GM19025 (cell line): ENCODE measurements around the gene GSPT1.
"Not testable (repeated sequence)": the region's sequence is repeated elsewhere in the genome, so short reads cannot be mapped to it uniquely, and the experiment has no call there.

Experiments
- ATAC-seq: cut with Tn5 transposase; IDR thresholded peaks from one replicate; pipeline ENCODE4 v1.9.1; 2021; ENCODE audit warnings: mild to moderate bottlenecking, low read depth, moderate library complexity; ENCODE audit not compliant: unreplicated experiment

GSPT1 gene

DNA sequence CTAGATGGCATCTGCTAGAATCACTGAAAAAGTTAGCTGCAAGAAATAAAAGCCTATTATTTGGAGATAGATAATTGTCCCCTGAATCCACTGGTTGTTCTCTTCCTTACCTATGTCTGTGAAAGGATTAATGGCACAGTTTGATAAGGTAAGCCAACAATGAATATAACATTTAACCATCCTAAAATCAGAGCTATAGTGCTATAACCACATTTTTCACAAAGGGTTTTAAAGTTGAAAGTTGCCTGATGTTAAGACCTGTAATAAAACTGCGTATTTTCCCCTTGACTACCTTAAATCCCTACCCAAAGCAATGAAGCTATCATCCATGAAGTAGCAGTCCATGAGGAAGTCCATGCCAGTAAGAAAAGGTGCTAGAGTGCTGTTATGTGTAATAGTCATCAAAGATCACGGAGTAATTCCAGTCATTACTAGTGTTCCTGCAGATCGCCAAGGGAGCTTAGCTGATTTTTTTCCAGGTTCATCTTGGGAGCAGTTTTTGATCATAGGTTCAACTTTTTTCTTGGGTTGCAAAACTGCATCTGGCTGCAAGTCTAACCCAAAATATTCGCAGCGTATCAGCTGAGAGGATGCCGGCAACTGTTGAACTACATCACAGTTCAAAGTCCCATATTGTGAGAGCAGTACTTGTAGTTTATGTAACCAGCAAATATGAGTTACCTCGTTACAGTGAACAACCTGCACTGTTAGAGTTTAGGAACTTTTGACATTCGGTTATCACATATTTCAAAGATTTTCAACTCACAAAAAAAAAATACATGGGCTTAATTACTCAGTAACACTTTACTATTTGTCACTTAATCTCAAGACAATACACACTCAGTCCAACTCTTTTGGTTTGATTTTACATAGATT lies 46.2 kb downstream of the GSPT1 start:
- ATAC-seq = no peak

DNA sequence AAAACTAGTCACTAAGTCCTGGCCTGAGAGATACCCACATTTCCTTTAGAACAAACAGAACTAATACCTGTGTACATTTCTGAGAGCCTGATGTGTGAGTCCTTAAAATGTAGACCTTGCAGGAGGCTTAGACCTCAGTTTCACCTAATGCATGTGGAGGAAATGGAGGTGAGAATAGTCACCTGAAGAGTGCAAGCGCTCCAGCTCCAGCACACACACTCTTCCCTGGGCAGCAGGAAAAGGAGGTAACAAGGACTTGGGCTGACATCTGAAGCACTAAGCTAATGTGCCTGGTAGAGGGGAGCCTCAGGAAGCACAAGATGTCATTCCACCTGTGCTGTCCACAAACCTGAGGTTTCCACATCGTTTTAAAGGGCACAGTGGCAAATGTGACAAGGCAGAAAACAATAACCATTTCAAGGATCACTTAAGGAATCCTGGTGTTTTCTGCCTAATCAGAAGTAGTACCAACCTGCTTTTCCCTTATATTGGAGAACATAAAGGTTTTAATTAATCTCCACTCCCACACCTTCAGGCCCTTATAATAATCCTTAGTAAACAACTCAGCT lies 47.3 kb downstream of the GSPT1 start:
- ATAC-seq = no peak

DNA sequence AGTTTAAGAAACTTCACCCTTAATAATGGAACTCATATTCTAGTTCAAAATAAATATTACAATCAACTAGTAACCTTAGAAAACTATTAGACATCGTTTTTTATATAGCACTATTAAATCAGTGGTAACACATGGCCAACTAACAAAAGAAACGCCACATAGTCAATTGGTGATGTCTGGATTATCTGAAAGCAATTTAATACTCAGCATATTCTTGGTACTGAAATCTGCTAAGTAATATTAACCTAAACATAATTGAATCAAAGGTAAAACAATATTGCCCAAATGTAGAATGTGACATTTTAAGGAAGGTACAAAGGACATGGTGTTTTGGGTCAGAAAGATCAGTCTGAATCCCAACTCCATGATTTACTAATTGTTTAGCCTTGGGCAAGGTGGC lies 53.3 kb downstream of the GSPT1 start:
- ATAC-seq = no peak

DNA sequence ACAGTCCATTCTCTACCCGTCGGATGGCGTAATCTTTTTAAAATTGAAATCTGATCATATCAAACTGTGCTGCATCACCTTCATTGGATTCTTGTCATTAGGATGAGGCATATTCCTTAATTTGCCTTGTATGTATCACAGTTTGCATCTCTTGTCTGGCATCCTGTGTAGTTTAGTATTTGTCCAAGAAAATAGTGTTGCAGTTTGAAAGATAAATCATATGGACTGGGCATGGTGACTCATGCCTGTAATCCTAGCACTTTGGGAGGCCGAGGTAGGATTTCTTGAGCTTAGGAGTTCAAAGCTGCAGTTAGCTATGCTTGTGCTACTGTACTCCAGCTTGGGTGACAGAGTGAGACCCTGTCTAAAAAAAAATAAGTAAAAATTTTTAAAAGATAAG lies 58.6 kb downstream of the GSPT1 start:
- no peak for ATAC-seq

DNA sequence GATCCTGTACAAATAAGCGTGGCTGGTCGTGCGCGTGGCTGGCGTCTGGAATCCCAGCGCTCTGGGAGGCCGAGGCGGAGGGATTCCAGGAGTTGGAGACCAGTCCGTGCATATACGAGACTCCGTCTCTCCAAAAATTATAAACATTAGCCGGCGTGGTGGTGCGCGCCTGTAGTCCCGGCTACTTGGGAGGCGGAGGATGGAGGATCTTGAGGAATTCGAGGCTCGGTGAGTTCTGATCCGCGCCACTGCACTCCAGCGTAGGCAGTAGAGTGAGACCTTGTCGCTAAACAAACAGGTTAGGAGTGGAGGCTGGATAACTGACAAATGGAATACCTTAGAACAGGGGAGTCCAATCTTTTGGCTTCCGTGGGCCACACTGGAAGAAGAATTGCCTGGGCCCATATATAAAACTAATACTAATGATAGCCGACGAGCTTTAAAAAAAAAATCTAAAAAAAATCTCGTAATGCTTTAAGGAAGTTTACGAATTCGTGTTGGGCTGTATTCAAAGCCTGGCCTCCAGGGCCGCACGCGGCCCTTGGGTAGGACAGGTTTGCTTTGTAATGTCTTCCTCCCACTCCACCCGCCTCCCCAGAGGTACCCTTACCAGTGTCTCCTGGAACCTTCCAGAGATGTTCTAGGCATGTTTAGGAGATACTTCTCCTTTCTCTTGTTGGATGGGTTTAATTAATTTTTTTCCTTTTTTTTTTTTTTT lies 63.5 kb downstream of the GSPT1 start:
- no peak for ATAC-seq

DNA sequence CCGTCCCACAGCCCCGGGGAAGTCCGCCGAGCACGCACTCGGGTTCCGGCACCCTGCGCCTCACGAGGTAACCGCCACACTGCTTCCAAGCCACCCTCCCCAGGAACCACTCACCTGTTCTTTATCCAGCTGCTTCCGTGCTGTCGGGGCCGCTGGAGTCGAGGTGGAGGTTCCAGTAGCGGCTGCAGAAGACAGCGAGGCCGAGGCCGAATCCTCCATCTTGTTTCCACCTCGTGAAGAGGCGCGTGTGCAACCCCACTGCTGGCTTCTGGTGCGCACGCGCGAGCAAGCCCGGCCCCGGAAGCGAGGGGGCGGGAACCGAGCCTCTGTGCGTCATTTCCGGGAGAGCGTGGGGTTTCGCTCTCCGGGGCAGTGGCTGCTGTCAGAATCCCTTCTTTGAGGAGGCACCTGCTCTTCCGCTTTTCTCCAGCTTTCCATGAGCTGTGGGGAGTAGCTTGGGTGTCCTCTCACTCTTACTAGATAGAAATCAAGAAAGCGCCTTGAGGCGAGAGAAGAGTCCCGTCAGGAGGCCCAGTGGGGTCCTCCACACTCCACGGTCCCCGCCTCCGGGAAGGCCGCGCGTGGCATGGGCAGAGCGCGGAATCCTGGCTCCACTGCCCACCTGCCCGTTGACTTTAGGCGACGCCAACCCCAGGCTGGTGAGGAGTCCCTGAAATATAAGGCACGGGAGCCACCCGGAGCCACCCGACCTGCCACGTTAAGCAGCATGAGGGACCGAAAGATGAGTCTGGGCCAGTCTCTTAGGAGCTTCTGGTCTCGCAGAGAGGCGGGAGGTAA lies 64.3 kb downstream of the GSPT1 start, which contains the start of gene RSL1D1:
RSL1D1 (minus strand) TSS at position 249 of the 798 bp plus-strand sequence; CDS start at position 219, 30 bp downstream.
- peak; percentile 81 for ATAC-seq

DNA sequence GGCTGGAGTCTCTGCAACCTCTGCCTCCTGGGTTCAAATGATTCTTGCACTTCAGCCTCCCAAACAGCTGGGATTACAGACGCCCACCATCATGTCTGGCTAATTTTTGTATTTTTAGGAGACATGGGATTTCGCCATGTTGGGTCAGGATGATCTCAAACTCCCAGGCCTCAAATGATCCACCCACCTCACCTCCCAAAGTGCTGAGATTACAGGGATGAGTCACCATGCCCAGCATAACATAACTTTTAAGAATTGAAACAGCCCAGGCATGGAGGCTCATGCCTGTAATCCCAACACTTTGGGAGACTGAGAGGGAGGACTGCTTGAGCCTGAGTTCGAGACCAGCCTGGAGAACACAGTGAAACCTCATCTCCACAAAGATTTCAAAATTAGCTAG lies 66.9 kb downstream of the GSPT1 start:
- no peak for ATAC-seq

DNA sequence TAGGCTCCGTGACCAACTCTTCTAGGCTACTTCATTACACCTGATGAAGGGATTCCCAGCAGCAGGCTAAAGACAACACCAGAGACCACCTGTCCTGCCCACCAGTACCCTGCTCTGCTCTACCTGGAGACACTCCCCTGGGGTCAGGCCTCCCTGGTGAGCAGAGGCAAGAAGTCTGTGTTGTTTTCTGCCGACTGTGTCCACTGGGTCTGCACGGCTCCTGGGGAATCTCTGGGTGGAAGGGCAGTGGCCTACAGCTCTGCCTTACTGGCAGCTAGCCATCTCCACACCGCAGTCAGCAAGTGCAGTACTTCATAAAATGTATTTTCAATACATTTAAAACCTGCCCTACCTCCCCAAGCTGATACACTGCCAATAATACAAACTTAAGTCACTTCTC lies 71.3 kb downstream of the GSPT1 start:
- ATAC-seq = no peak

DNA sequence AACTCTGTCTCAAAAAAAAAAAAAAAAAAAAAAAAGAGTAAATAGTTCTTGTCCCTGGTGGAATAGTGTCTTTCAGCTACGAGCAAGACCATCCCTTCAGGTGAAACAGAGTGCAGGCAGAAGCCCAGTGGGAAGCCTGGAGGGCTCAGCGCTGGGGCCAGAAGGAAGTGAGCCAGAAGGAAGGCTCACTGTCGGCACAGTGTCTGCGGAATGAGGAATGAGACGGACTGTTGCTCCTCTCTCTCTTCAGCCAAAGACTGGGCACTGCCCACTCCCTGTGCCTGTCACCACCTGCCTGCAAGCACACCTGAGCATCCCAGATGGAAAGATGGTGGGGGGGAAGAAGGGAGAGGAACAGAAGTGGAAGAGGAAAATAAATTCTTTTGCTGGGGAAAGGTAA lies 71.9 kb downstream of the GSPT1 start:
- ATAC-seq = no peak

DNA sequence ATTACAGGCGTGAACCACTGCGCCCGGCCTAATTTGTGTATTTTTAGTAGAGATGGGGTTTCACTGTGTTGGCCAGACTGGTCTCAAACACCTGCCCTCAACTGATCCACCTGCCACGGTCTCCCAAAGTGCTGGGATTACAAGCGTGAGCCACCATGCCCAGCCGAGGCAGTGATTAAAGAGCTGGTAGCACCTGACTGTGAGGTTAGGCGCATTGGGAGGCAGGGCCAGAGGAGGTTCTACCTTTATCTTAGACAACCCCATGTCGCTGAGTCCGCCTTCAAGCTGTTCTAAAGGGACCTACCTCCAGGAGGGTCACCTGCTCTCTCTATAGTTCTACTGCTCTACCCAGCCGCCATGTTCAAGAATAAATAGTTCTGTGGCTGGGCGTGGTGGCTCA lies 72.5 kb downstream of the GSPT1 start:
- no peak for ATAC-seq

DNA sequence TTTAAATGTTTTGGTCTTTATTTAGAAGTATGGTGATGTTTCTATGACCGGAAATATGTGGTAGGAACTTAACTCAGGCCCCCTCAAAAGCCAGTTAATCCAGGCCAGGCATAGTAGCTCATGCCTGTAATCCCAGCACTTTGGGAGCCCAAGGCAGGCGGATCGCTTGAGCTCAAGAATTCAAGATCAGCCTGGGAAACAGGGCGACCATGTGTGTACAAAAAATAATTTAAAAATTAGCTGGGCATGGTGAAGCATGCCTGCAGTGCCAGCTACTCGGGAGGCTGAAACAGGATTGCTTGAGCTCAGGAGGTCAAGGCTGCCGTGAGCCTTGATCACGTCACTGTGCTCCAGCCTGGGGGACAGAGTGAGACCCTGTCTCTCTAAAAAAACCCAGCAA lies 74.7 kb downstream of the GSPT1 start:
- no peak for ATAC-seq

DNA sequence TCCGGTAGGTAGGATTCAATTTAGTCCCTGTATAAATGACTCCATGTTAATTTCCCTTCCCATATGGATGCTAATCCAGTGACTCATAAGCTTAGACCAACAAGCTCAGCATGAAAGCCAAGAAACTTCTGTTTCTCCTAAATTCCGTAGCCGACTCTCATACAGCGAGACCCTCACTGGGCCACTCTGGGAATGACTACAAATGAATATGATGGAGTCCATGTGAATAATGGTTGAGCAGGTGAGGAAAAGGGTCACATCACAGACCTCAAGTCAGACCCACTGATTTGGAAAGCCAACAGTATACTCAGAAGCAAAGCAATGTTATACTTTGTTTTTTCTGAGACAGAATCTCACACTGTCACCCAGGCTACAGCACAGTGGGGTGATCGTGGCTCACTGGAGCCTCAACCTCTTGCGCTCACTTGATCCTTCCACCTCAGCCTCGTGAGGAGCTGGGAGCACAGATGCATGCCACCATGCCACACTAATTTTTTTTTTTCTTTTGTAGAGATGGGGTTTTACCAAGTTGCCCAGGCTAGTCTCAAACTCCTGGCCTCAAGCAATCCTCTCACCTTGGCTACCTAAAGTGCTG lies 79.0 kb downstream of the GSPT1 start:
- no peak for ATAC-seq

DNA sequence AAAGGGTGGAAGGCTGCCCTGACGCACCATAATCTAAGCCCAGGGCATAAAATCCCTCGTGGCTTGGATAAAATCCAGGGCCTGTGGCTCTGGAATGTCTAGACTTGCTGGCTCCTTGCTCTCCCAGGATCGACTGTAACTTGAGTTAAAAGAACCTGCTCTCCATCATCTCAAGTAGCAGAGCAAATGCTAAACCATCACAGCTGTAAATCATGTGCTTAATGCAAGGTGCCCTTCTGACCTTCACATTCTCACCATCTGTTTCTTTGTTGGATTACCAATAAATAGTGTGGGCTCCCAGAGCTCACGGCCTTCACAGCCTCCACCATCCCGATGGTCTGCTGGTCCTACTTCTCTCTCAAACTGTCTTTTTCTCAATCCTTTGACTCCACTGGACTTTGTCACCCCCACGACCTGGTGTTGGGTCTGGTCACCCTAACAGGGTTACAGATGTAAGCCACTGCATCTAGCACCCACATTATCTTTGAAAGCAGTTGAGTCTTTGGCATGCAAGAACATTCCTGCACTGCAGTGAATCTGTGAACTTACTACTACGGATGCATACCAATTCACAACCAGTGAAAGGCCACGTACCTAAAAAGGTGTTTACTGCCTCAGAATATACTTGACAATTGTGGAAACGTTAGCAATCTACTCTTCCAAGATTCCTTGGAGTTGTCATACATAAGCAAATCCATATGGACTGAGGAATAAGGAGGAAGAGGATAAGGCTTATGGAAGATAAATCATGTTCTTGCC lies 79.7 kb downstream of the GSPT1 start:
- ATAC-seq = no peak

DNA sequence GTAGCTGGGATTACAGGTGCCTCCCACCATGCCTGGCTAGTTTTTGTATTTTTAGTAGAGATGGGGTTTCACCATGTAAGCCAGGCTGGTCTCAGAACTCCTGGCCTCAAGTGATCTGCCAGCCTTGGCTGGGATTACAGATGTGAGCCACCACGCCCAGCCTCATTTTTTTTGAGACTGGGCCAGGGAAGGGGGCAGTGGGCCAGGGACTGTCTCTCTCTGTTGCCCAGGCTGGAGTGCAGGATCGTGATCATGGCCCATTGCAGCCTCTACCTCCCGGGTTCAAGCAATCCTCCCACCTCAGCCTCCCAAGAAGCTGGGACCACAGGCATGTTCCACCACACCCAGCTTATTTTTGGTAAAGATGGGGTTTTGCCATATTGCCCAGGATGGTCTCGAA lies 80.4 kb downstream of the GSPT1 start:
- no peak for ATAC-seq

DNA sequence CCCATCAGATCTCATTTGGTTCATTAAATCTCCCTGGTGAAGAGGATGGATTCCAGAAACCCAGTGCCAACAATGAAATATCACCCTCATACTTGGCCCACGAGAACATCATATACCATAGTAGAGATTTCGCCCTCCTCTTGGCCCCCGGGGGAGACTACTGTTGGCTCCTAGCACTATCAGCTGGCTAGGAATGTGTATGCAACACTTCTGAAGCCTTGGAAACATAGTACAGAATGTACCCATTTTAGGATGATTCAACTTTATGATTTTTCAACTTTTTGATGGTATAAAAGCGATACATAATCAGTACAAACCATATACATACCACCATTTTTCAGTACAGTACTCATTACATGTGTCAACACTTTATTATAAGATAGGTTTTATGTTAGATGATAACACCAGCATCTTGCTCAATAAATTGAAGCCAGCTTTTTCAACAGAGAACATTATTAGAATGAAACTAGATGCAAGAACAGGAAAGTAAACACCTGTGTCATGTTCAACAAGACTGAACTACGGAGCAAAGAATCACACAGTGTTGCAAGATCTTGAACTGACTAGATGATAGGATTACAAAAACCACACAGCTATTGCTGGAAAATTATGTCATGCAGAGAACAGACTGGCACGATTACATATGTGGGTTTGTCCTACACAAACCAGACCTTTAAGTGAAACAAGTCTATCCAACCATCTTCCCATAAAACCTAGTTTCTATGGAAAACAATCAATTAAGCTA lies 81.6 kb downstream of the GSPT1 start:
- ATAC-seq = no peak

DNA sequence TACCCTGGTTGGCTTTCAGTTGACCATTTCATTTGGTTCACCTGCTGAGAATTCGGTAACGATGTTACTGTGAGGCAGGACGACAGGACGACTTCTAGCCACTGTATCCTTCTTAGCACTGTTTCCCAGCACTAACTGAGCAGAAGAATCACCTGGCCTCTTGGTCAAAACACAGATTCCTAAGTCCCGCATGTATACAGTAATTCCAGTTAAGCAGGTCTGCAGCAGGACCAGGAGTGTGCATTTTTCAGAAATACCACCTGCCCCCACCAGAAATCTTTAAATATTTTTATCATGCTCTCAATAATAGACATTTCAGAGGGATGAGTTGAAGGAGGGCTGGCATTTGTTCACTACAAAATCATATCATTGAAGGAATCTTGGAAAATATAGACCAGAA lies 87.1 kb downstream of the GSPT1 start:
- ATAC-seq = no peak

DNA sequence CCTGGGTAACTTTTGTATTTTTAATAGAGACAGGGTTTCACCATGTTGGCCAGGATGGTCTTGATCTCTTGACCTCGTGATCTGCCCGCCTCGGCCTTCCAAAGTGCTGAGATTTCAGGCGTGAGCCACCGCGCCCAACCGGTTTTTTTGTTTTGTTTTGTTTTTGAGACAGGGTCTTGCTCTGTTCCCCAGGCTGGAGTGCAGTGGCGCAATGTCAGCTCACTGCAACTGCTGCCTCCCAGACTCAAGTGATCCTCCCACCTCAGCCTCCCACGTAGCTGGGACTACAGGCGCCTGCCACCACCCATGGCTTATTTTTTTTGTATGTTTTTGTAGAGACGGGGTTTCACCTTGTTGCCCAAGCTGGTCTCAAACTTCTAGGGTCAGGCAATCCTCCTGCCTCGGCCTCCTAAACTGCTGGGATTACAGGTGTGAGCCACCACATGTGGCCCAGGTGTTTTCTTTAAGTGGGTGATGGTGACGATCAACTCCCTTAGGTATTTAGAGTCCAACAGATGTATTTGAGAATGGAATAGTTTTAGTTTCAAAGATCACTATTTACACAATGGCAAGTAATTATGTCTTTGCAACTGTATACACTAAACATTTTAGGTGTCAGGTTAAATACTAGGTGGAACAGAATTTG lies 90.1 kb downstream of the GSPT1 start:
- ATAC-seq = not testable (repeated sequence)

DNA sequence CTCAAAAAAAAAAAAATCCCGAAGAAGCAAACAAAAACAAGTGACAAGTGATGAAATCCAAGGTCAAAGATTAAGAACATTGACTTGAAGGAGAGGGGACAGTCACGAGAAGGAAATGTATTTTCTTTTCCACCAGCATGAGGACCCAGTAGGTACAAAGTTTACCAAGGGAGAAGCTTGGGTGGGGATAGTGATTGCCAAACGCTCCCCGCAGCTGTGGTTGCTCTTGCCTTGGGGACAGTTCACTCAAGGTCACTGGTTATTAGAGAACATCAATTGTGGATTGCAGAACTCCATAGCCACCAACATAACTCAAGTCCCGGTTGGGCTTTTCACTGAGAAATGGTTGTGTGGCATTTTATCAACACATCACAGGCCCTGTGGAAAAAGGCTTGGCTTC lies 91.4 kb downstream of the GSPT1 start:
- no peak for ATAC-seq
